H9 (cell line): ENCODE measurements around the gene TSSK2. TPM values are rescaled to one million over a fixed set of nuclear protein-coding genes. Genes with fewer than 3 reads are reported as not detected.

Source experiments
- DNase-seq: peaks from one replicate; pipeline ENCODE4 v3.0.0-alpha.2; 2017
- H2AFZ ChIP-seq: one replicate; pipeline ENCODE4 v1.6.1; 2013; ENCODE audit warnings: mild to moderate bottlenecking, low read length, control low read depth, moderate library complexity
- H2AK5ac ChIP-seq: 2 replicates; pipeline ENCODE4 v1.6.1; 2013; ENCODE audit warnings: low read length, control low read depth, mixed read lengths; ENCODE audit not compliant: insufficient read length
- H2BK120ac ChIP-seq: one replicate; pipeline ENCODE4 v1.6.1; 2013; ENCODE audit warnings: low read depth, mild to moderate bottlenecking, low read length, control low read depth, inconsistent platforms; ENCODE audit not compliant: poor library complexity, severe bottlenecking
- H2BK12ac ChIP-seq: 2 replicates; pipeline ENCODE4 v1.6.1; 2013; ENCODE audit warnings: low read length, control low read depth, mixed read lengths, low read depth; ENCODE audit not compliant: insufficient read length
- H2BK15ac ChIP-seq: 2 replicates; pipeline ENCODE4 v1.6.1; 2013; ENCODE audit warnings: low read depth, low read length, control low read depth
- H2BK20ac ChIP-seq: one replicate; pipeline ENCODE4 v1.6.1; 2013; ENCODE audit warnings: low read depth, mild to moderate bottlenecking, low read length, control low read depth, inconsistent platforms; ENCODE audit not compliant: poor library complexity, severe bottlenecking
- H2BK5ac ChIP-seq: 2 replicates; pipeline ENCODE4 v1.6.1; 2013; ENCODE audit warnings: low read length, control low read depth, mixed read lengths; ENCODE audit not compliant: insufficient read length
- H3K14ac ChIP-seq: 2 replicates; pipeline ENCODE4 v1.6.1; 2013; ENCODE audit warnings: low read length, control low read depth; ENCODE audit not compliant: insufficient read depth
- H3K18ac ChIP-seq: 2 replicates; pipeline ENCODE4 v1.6.1; 2013; ENCODE audit warnings: low read depth, mild to moderate bottlenecking, mixed read lengths, low read length, control low read depth; ENCODE audit not compliant: insufficient read length
- H3K23ac ChIP-seq: 2 replicates; pipeline ENCODE4 v1.6.1; 2013; ENCODE audit warnings: low read length, control low read depth, mixed read lengths, low read depth; ENCODE audit not compliant: insufficient read length
- H3K23me2 ChIP-seq: 2 replicates; pipeline ENCODE4 v1.6.1; 2013; ENCODE audit warnings: low read depth, mild to moderate bottlenecking, mixed read lengths, low read length, control low read depth; ENCODE audit not compliant: insufficient read length, poor library complexity, severe bottlenecking
- H3K27ac ChIP-seq: 2 replicates; pipeline ENCODE4 v1.5.1; 2013; ENCODE audit warnings: low read length, control low read depth, mixed read lengths, low read depth; ENCODE audit not compliant: insufficient read length
- H3K27me3 ChIP-seq: 2 replicates; pipeline ENCODE4 v1.6.1; 2013; ENCODE audit warnings: low read length, control low read depth, inconsistent platforms; ENCODE audit not compliant: insufficient read depth
- H3K4ac ChIP-seq: 2 replicates; pipeline ENCODE4 v1.6.1; 2013; ENCODE audit warnings: low read depth, mild to moderate bottlenecking, control low read depth, inconsistent platforms, low read length, moderate library complexity
- H3K4me1 ChIP-seq: 2 replicates; pipeline ENCODE4 v1.6.1; 2013; ENCODE audit warnings: low read length, control low read depth, inconsistent platforms; ENCODE audit not compliant: insufficient read depth
- H3K4me2 ChIP-seq: 2 replicates; pipeline ENCODE4 v1.6.1; 2013; ENCODE audit warnings: low read length, control low read depth, mixed read lengths; ENCODE audit not compliant: insufficient read length, insufficient read depth
- H3K56ac ChIP-seq: 2 replicates; pipeline ENCODE4 v1.6.1; 2013; ENCODE audit warnings: low read depth, mild to moderate bottlenecking, mixed read lengths, low read length, control low read depth; ENCODE audit not compliant: insufficient read length
- H3K79me1 ChIP-seq: 2 replicates; pipeline ENCODE4 v1.6.1; 2013; ENCODE audit warnings: low read depth, mild to moderate bottlenecking, moderate library complexity, low read length, control low read depth, inconsistent platforms; ENCODE audit not compliant: insufficient read depth, poor library complexity, severe bottlenecking
- H3K79me2 ChIP-seq: 2 replicates; pipeline ENCODE4 v1.6.1; 2013; ENCODE audit warnings: low read length, control low read depth, inconsistent platforms; ENCODE audit not compliant: insufficient read depth
- H3K9ac ChIP-seq: 2 replicates; pipeline ENCODE4 v1.6.1; 2013; ENCODE audit warnings: low read length, control low read depth, mixed read lengths; ENCODE audit not compliant: insufficient read length; ENCODE audit errors: extremely low read depth
- H3K9me3 ChIP-seq: one replicate; pipeline ENCODE4 v1.6.1; 2013; ENCODE audit warnings: low read depth, low read length, inconsistent platforms; ENCODE audit not compliant: control insufficient read depth
- H3T11ph ChIP-seq: one replicate; pipeline ENCODE4 v1.6.1; 2013; ENCODE audit warnings: mild to moderate bottlenecking, low read length, control low read depth, inconsistent platforms
- H4K20me1 ChIP-seq: one replicate; pipeline ENCODE4 v1.6.1; 2013; ENCODE audit not compliant: control insufficient read depth, insufficient read length, insufficient read depth
- H4K5ac ChIP-seq: 2 replicates; pipeline ENCODE4 v1.6.1; 2013; ENCODE audit warnings: low read depth, mild to moderate bottlenecking, mixed read lengths, low read length, control low read depth; ENCODE audit not compliant: insufficient read length
- H4K8ac ChIP-seq: replicated peaks from 2 replicates; pipeline ENCODE4 v1.6.1; 2013; ENCODE audit warnings: low read length, control low read depth, mixed read lengths, low read depth; ENCODE audit not compliant: insufficient read length
- H4K91ac ChIP-seq: 2 replicates; pipeline ENCODE4 v1.6.1; 2013; ENCODE audit warnings: low read depth, mild to moderate bottlenecking, moderate library complexity, mixed read lengths, low read length, control low read depth; ENCODE audit not compliant: insufficient read length
- H3K27ac Mint-ChIP-seq, 3 experiments: 2 replicates in 2 of 3; 3 replicates in 1 of 3; pipeline ENCODE4 v1.8.0; 2020 to 2021; ENCODE audit warnings: mixed read lengths in 3 of 3, mild to moderate bottlenecking in 1 of 3, moderate library complexity in 1 of 3
- H3K27me3 Mint-ChIP-seq: 2 replicates; pipeline ENCODE4 v1.8.0; 2021; ENCODE audit warnings: low read depth, mild to moderate bottlenecking, moderate library complexity, mixed read lengths
- H3K36me3 Mint-ChIP-seq, 3 experiments: 2 replicates in 2 of 3; 3 replicates in 1 of 3; pipeline ENCODE4 v1.8.0; 2020 to 2021; ENCODE audit warnings: low read depth in 3 of 3, mixed read lengths in 3 of 3; ENCODE audit not compliant: insufficient read depth in 1 of 3
- H3K4me1 Mint-ChIP-seq, 2 experiments: 2 replicates each; pipeline ENCODE4 v1.8.0; 2020; ENCODE audit warnings: mixed read lengths in 2 of 2
- H3K4me3 Mint-ChIP-seq, 2 experiments: 2 replicates in 1 of 2; 3 replicates in 1 of 2; pipeline ENCODE4 v1.8.0; 2020 to 2021; ENCODE audit warnings: mild to moderate bottlenecking in 2 of 2, mixed read lengths in 2 of 2, moderate library complexity in 1 of 2
- H3K9me3 Mint-ChIP-seq, 2 experiments: 2 replicates in 1 of 2; 3 replicates in 1 of 2; pipeline ENCODE4 v1.8.0; 2020; ENCODE audit warnings: mild to moderate bottlenecking in 2 of 2, mixed read lengths in 2 of 2, moderate library complexity in 1 of 2
- WGBS: extraction: QIAGEN DNeasy Blood & Tissue Kit; methylation state at CpG from one replicate; pipeline ENCODE4 v1.1.7; 2013; ENCODE audit warnings: missing lambda C conversion rate, low lambda C conversion rate, mixed read lengths; ENCODE audit not compliant: insufficient read length; ENCODE audit errors: extremely low coverage; 5-methylcytosine and 5-hydroxymethylcytosine counted together
- total RNA-seq: library from RNA; stranded (reverse); gene quantifications from 2 replicates; pipeline ENCODE4 v1.2.1, GENCODE V29; 2021
- TF ChIP-seq, protein P1 (sequence below): fragments of 200-600 bp; sonication (generic); conservative IDR thresholded peaks from 3 replicates; pipeline ENCODE4 v1.8.0; 2021; ENCODE audit warnings: antibody characterized with exemption, mild to moderate bottlenecking

TSSK2 gene
- total RNA-seq, 1 experiment from 2014 or later, result not detected

DNA sequence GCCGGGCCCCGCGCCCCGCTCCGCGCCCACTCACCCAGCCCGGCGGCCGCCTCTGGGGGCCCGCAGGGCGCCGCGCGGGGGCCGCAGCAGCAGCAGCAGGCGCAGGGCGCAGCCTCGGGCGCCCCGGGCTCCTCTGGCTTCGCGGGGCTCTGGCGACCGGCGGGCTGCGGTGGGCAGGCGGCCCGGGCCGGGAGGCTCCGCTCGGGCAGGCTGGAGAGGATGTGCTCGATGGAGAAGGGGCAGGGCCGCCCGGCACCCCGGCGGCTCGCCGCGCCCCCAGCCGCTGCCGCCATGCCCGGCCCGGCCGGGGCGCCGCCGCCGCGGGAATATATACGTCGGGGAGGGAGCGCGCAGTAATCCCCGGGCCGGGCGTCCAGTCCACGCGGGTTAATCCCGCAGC is 18.9 kb downstream of the TSSK2 start, which contains the start of gene GSC2:
Gene GSC2 (minus strand): TSS at position 302 of the 400 bp plus-strand sequence. CDS start 9 bp downstream, at position 293.
- Histone ChIP-seq H3K23ac (no peak within 1 kb of the TSS), H2BK5ac (no peak within 1 kb of the TSS), H3K79me2 (no peaks in the 10 kb centered on the region), H3K56ac (no peak within 1 kb of the TSS), H2BK15ac (no peak within 1 kb of the TSS), H4K5ac (no peak within 1 kb of the TSS), H3K9me3 (no peaks in the 10 kb centered on the region), H3K4me1 (no peaks in the 10 kb centered on the region), H3K4me2 (peak within 1 kb of the TSS; percentile 24), H4K8ac (no peak within 1 kb of the TSS), H4K20me1 (no peaks in the 10 kb centered on the region), H2AK5ac (no peak within 1 kb of the TSS), H2BK12ac (no peak within 1 kb of the TSS), H4K91ac (no peak within 1 kb of the TSS), H3T11ph (no peak within 1 kb of the TSS), H2BK20ac (no peak within 1 kb of the TSS), H2AFZ (no peak within 1 kb of the TSS), H3K18ac (no peak within 1 kb of the TSS), H3K9ac (no peak within 1 kb of the TSS), H2BK120ac (no peak within 1 kb of the TSS), H3K23me2 (peaks cover 2% of the 10 kb centered on the region), H3K79me1 (no peaks in the 10 kb centered on the region), H3K14ac (no peak within 1 kb of the TSS; the same call in 1 of the 2 replicates), H3K27me3 (peaks cover 48% of the 10 kb centered on the region), H3K27ac (no peak within 1 kb of the TSS), H3K4ac (no peak within 1 kb of the TSS)
- TF ChIP-seq, protein P1, sequence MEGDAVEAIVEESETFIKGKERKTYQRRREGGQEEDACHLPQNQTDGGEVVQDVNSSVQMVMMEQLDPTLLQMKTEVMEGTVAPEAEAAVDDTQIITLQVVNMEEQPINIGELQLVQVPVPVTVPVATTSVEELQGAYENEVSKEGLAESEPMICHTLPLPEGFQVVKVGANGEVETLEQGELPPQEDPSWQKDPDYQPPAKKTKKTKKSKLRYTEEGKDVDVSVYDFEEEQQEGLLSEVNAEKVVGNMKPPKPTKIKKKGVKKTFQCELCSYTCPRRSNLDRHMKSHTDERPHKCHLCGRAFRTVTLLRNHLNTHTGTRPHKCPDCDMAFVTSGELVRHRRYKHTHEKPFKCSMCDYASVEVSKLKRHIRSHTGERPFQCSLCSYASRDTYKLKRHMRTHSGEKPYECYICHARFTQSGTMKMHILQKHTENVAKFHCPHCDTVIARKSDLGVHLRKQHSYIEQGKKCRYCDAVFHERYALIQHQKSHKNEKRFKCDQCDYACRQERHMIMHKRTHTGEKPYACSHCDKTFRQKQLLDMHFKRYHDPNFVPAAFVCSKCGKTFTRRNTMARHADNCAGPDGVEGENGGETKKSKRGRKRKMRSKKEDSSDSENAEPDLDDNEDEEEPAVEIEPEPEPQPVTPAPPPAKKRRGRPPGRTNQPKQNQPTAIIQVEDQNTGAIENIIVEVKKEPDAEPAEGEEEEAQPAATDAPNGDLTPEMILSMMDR, result no peak
- H3K27me3 Mint-ChIP-seq, result peaks cover 82% of the 10 kb centered on the region
- peaks cover 0 to 9% (median 5%) of the 10 kb centered on the region in 3 experiments; a peak in 6 of 7 replicates for H3K36me3 Mint-ChIP-seq
- no peak for DNase-seq
- H3K4me3 Mint-ChIP-seq, result peak within 1 kb of the TSS; percentile 34 to 78
- no CpG with 5 or more reads among the region's 59 CpGs for WGBS
- H3K9me3 Mint-ChIP-seq, result peaks cover 13 to 14% of the 10 kb centered on the region in 2 experiments
- H3K27ac Mint-ChIP-seq, result no peak within 1 kb of the TSS
- peaks cover 12 to 20% of the 10 kb centered on the region in 2 experiments for H3K4me1 Mint-ChIP-seq
